Upper lobe of left lung (tissue), 6 donors: Measurements from ENCODE around the gene SYNJ1. TPM values are rescaled to one million over a fixed set of nuclear protein-coding genes. Genes with fewer than 3 reads are reported as not detected.

Experiments
- ATAC-seq, 2 donors: fragments of 200-7000 bp; cut with Tn5 transposase; one replicate each; pipeline ENCODE4 v1.9.1; 2022; ENCODE audit warnings: mild to moderate bottlenecking in 2 of 2, moderate library complexity in 2 of 2; ENCODE audit not compliant: low FRiP score in 2 of 2
- DNase-seq, 2 donors: peaks; one replicate each; pipeline ENCODE4 v3.0.0-alpha.2; 2019 to 2020
- H3K27ac ChIP-seq, 4 donors: fragments of 200-600 bp; sonication (generic); one replicate each; pipeline ENCODE4 v1.5.1; 2016 to 2019
- H3K27me3 ChIP-seq, 4 donors: fragments of 200-600 bp; sonication (generic); one replicate each; pipeline ENCODE4 v1.5.1; 2017 to 2019
- H3K36me3 ChIP-seq, 4 donors: fragments of 200-600 bp; sonication (generic); one replicate each; pipeline ENCODE4 v1.5.1; 2016 to 2019
- H3K4me1 ChIP-seq, 4 donors: fragments of 200-600 bp; sonication (generic); one replicate each; pipeline ENCODE4 v1.5.1; 2018 to 2019
- H3K4me3 ChIP-seq, 4 donors: fragments of 200-600 bp; sonication (generic); one replicate each; pipeline ENCODE4 v1.5.1; 2017 to 2019; ENCODE audit warnings: mild to moderate bottlenecking in 2 of 4, moderate library complexity in 1 of 4
- H3K9me3 ChIP-seq, 4 donors: fragments of 200-600 bp; sonication (generic); one replicate each; pipeline ENCODE4 v1.5.1; 2018 to 2019
- EP300 ChIP-seq, 4 donors: sonication (generic); formaldehyde crosslinking; IDR thresholded peaks; one replicate each; pipeline ENCODE4 v1.5.1; 2017; ENCODE audit warnings: antibody characterized with exemption in 4 of 4, control low read depth in 2 of 4
- POLR2AphosphoS5 ChIP-seq, 2 donors: sonication (generic); formaldehyde crosslinking; IDR thresholded peaks; one replicate each; pipeline ENCODE4 v1.5.1; 2017; ENCODE audit warnings: antibody characterized with exemption in 2 of 2
- WGBS, 2 donors: methylation state at CpG; one replicate each; pipeline ENCODE4 v1.1.5; 2017 to 2018; 5-methylcytosine and 5-hydroxymethylcytosine counted together
- total RNA-seq, 6 donors: library from RNA; depleted of rRNA in 4 of 6; stranded (reverse); fragments of >200 nt in 4 of 6; gene quantifications; one replicate each; pipeline versions ENCODE4 v1.1.0 to v1.2.1, GENCODE V29; 2016 to 2021
- TF ChIP-seq, protein P1 (sequence below), 6 experiments: fragments of 450-650 bp in 4 of 6; fragments of 200-600 bp in 2 of 6; sonication (generic) in 2 of 6; IDR thresholded peaks; one replicate each; pipeline ENCODE4 v1.5.1; 2016 to 2019; ENCODE audit warnings: antibody characterized with exemption in 6 of 6
- donor health status: DM: no; HTN: no; CAD: no; lungs with moderate emphysema.
- donor health status: DM: no; HTN: yes; CAD: no; lungs with severe emphysema.

SYNJ1 gene
- total RNA-seq, 6 donors from 2014 or later, result 11.1 to 24.4 (median 16.7) TPM

DNA sequence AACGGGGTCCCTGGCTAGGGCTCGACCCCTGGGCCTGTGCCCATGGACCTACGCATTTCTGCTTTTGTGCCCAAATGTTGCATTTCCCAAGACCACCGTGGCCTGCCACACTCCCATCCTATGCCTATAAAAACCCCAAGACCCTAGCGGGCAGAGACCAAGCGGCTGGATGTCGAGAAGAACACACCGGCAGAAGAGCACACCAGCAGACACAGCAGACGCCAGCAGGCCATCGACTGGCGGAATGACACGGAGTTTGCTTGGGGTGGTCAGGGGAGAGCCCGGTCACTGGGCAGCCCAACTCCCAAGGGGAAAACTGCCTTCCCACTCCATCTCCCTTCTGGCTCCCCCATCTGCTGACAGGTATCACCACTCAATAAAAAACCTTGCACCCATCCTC lies 146.9 kb downstream of the SYNJ1 start:
- Histone ChIP-seq H3K4me1 (no peaks in the 10 kb centered on the region), H3K27me3 (no peaks in the 10 kb centered on the region)
- WGBS, 2 donors, result 87 to 94% methylated on average over 10 to 13 of the region's 13 CpGs

More for the DNA sequence above, 146.9 kb downstream of the SYNJ1 start:
- H3K4me3 ChIP-seq, result no peak overlapping the region
- ATAC-seq (no peak), DNase-seq (no peak)
- no peaks in the 10 kb centered on the region for H3K36me3 ChIP-seq
- H3K9me3 ChIP-seq, result no peaks in the 10 kb centered on the region
- no peak overlapping the region for H3K27ac ChIP-seq
- TF ChIP-seq POLR2AphosphoS5 (IDR thresholded peaks at IDR 0.05) (no peak), EP300 (IDR thresholded peaks at IDR 0.05) (no peak)
- TF ChIP-seq, protein P1, sequence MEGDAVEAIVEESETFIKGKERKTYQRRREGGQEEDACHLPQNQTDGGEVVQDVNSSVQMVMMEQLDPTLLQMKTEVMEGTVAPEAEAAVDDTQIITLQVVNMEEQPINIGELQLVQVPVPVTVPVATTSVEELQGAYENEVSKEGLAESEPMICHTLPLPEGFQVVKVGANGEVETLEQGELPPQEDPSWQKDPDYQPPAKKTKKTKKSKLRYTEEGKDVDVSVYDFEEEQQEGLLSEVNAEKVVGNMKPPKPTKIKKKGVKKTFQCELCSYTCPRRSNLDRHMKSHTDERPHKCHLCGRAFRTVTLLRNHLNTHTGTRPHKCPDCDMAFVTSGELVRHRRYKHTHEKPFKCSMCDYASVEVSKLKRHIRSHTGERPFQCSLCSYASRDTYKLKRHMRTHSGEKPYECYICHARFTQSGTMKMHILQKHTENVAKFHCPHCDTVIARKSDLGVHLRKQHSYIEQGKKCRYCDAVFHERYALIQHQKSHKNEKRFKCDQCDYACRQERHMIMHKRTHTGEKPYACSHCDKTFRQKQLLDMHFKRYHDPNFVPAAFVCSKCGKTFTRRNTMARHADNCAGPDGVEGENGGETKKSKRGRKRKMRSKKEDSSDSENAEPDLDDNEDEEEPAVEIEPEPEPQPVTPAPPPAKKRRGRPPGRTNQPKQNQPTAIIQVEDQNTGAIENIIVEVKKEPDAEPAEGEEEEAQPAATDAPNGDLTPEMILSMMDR (IDR thresholded peaks at IDR 0.05), result no peak

Other genes starting within 250 kb of the SYNJ1 start
- gene TCP10L, start 142.5 kb downstream of the SYNJ1 start, total RNA-seq, result 1 to 10 TPM in 3 of 6 donors, not detected in 3; 1.0 to 2.7 (median 1.1) TPM
- gene CFAP298, start 115.6 kb downstream of the SYNJ1 start, total RNA-seq, result 10 to 100 TPM; 22.9 to 47.1 (median 30.4) TPM
- 10 to 100 TPM; 25.7 to 97.4 (median 41.0) TPM for gene PAXBP1, start 43.7 kb upstream of the SYNJ1 start, total RNA-seq